Thyroid gland (tissue), 4 donors: ENCODE results near the gene GBGT1. TPM values are rescaled to one million over a fixed set of nuclear protein-coding genes. Genes with fewer than 3 reads are reported as not detected.

Experiments
- DNase-seq, 2 donors: peaks; one replicate each; pipeline ENCODE4 v3.0.0-alpha.2; 2019
- H3K27ac ChIP-seq, 3 donors: fragments of 200-600 bp; sonication (generic); 1 replicate in 2 of 3; 2 replicates in 1 of 3; pipeline ENCODE4 v1.5.1; 2016 to 2019; ENCODE audit warnings: mild to moderate bottlenecking in 1 of 3, moderate library complexity in 1 of 3
- H3K27me3 ChIP-seq: fragments of 200-600 bp; sonication (generic); one replicate; pipeline ENCODE4 v1.5.1; 2019
- H3K36me3 ChIP-seq, 2 donors: fragments of 200-600 bp; sonication (generic); one replicate each; pipeline ENCODE4 v1.5.1; 2016 to 2019
- H3K4me1 ChIP-seq, 2 donors: fragments of 200-600 bp; sonication (generic); one replicate each; pipeline ENCODE4 v1.5.1; 2017 to 2019
- H3K4me3 ChIP-seq, 3 donors: fragments of 200-600 bp; sonication (generic); replicated peaks in 1 of 3; 1 replicate in 2 of 3; 2 replicates in 1 of 3; pipeline ENCODE4 v1.5.1; 2016; ENCODE audit warnings: mild to moderate bottlenecking in 1 of 3
- H3K9me3 ChIP-seq: fragments of 200-600 bp; sonication (generic); one replicate; pipeline ENCODE4 v1.5.1; 2017
- CTCF ChIP-seq, 6 experiments: fragments of 200-600 bp in 3 of 6; fragments of 450-650 bp in 3 of 6; sonication (generic) in 3 of 6; IDR thresholded peaks; one replicate each; pipeline ENCODE4 v1.5.1; 2016 to 2019; ENCODE audit warnings: antibody characterized with exemption in 6 of 6, mild to moderate bottlenecking in 2 of 6, inconsistent platforms in 1 of 6, moderate library complexity in 1 of 6
- POLR2A ChIP-seq, 2 donors: fragments of 450-650 bp; IDR thresholded peaks; one replicate each; pipeline ENCODE4 v1.6.1; 2017; ENCODE audit warnings: antibody characterized with exemption in 2 of 2, mild to moderate bottlenecking in 2 of 2, moderate library complexity in 1 of 2
- WGBS, 2 donors: methylation state at CpG; one replicate each; pipeline ENCODE4 v1.1.5; 2017; 5-methylcytosine and 5-hydroxymethylcytosine counted together
- intact Hi-C: fragments of 100-400 bp; cut with DNase I; formaldehyde crosslinking; loops from one replicate; pipeline ENCODE4 v1.15.1; 2023
- total RNA-seq, 4 donors: library from RNA; depleted of rRNA; stranded (reverse); fragments of >200 nt; gene quantifications; one replicate each; pipeline ENCODE4 v1.2.3, GENCODE V29; 2016

The GBGT1 gene
- total RNA-seq, 4 donors from 2014 or later = 21.4 to 45.0 (median 25.1) TPM

- no peaks in the 10 kb centered on the region for H3K27me3 ChIP-seq
- H3K9me3 ChIP-seq = no peaks in the 10 kb centered on the region
- peak overlapping the region; percentile 66 to 94 (median 91) for H3K27ac ChIP-seq
- peak; percentile 68 to 76 for DNase-seq
- 16 to 24% methylated on average over 23 to 24 of the region's 24 CpGs for WGBS, 2 donors
- peak overlapping the region in 1 of 3 donors; percentile 7 for H3K4me3 ChIP-seq
- no peaks in the 10 kb centered on the region for H3K36me3 ChIP-seq
- intact Hi-C loops = no loop called here
- H3K4me1 ChIP-seq = peaks cover 58 to 73% of the 10 kb centered on the region in 2 donors
- TF ChIP-seq CTCF (IDR thresholded peaks at IDR 0.05) (no peak), POLR2A (IDR thresholded peaks at IDR 0.05) (no peak)
Observed at GRCh38 chr9:133125941-133126696, 37.6 kb downstream of the GBGT1 start.

DNA sequence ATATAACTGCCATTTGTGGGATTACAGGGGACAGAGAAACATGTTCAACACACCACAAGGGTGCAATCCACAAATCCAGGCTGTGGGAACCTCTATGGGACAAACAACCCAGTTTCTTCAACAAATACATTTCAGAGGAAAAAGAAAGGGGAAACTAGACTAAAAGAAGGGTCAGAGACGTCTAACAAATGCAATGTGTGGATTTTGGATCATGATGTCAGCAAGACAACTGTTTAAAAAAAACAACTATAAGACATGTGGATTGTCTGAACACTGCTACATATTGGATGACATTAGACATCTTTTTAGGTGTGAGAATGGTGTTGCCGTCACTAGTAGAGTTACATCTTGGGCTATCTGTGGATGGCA, 38.8 kb downstream of the GBGT1 start:
- DNase-seq = no peak
- TF ChIP-seq CTCF (IDR thresholded peaks at IDR 0.05) (no peak), POLR2A (IDR thresholded peaks at IDR 0.05) (no peak)
- Histone ChIP-seq H3K36me3 (no peaks in the 10 kb centered on the region), H3K4me1 (peaks cover 62 to 79% of the 10 kb centered on the region in 2 donors), H3K4me3 (no peak overlapping the region), H3K27me3 (no peaks in the 10 kb centered on the region), H3K9me3 (no peaks in the 10 kb centered on the region), H3K27ac (no peak overlapping the region)
- WGBS, 2 donors = 87 to 97% methylated on average over 2 of the region's 2 CpGs
- intact Hi-C loops = no loop called here

DNA sequence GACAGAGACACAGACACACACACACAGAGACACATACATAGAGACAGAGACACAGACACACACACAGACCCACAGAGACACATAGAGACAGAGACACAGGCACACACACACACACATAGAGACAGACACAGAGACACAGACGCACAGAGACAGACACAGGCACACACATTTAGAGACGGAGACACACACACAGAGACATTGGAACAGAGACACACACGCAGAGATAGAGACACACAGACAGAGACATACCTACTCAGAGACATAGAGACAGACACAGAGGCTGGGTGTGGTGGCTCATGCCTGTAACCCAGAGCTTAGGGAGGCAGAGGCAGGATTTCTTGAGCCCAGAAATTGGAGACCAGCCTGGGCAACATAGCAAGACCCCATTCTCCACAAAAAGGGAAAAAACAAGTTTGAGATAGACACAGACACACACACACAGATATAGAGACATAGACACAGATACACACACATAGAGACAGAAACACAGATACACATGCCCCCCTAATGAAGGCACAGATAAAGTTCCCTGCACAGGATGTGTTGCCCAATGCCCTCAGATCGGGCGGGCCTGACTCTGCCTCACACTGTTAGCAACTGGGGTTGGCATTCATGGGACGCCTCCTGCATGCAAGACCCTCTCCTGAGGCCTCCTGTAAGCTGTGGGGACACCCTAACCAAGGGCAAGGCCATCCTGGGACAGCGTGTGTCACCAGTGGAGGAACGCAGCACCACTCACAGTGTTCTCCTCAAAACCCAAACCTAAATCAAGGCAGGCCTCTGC, 39.4 kb downstream of the GBGT1 start:
- Histone ChIP-seq H3K27me3 (no peaks in the 10 kb centered on the region), H3K27ac (no peak overlapping the region), H3K4me3 (no peak overlapping the region), H3K36me3 (no peaks in the 10 kb centered on the region), H3K9me3 (no peaks in the 10 kb centered on the region), H3K4me1 (peaks cover 62 to 79% of the 10 kb centered on the region in 2 donors)
- 95% methylated on average over 8 of the region's 8 CpGs for WGBS, 2 donors
- DNase-seq = no peak
- TF ChIP-seq POLR2A (IDR thresholded peaks at IDR 0.05) (no peak), CTCF (IDR thresholded peaks at IDR 0.05) (no peak)
- intact Hi-C loops = no loop called here

- WGBS, 2 donors = 65 to 78% methylated on average over 19 of the region's 19 CpGs
- peaks cover 61 to 79% of the 10 kb centered on the region in 2 donors for H3K4me1 ChIP-seq
Observed at GRCh38 chr9:133122935-133123611, 40.6 kb downstream of the GBGT1 start.

More at GRCh38 chr9:133122935-133123611, 40.6 kb downstream of the GBGT1 start:
- Histone ChIP-seq H3K36me3 (no peaks in the 10 kb centered on the region), H3K27ac (peak overlapping the region in 2 of 3 donors; percentile 22 to 95), H3K9me3 (no peaks in the 10 kb centered on the region), H3K27me3 (no peaks in the 10 kb centered on the region), H3K4me3 (no peak overlapping the region)
- TF ChIP-seq POLR2A (IDR thresholded peaks at IDR 0.05) (no peak), CTCF (IDR thresholded peaks at IDR 0.05) (no peak)
- intact Hi-C loops = no loop called here
- no peak for DNase-seq
